ENCODE measurements around the gene TIMMDC1.

DNA sequence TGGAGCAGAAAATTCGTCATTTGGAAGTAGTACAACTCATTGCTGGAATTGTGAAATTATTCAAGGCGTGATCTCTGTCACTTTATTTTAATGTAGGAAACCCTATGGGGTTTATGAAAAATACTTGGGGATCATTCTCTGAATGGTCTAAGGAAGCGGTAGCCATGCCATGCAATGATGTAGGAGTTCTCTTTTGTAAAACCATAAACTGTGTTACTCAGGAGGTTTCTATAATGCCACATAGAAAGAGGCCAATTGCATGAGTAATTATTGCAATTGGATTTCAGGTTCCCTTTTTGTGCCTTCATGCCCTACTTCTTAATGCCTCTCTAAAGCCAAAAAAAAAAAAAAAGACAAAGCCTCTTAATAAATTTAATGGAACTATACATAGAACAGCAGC, 5.5 kb upstream of the TIMMDC1 start:
- TF ChIP-seq, protein P1, sequence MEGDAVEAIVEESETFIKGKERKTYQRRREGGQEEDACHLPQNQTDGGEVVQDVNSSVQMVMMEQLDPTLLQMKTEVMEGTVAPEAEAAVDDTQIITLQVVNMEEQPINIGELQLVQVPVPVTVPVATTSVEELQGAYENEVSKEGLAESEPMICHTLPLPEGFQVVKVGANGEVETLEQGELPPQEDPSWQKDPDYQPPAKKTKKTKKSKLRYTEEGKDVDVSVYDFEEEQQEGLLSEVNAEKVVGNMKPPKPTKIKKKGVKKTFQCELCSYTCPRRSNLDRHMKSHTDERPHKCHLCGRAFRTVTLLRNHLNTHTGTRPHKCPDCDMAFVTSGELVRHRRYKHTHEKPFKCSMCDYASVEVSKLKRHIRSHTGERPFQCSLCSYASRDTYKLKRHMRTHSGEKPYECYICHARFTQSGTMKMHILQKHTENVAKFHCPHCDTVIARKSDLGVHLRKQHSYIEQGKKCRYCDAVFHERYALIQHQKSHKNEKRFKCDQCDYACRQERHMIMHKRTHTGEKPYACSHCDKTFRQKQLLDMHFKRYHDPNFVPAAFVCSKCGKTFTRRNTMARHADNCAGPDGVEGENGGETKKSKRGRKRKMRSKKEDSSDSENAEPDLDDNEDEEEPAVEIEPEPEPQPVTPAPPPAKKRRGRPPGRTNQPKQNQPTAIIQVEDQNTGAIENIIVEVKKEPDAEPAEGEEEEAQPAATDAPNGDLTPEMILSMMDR (IDR thresholded peaks at IDR 0.05; ENCODE audit: insufficient read depth, low read length, poor library complexity, severe bottlenecking): no peak
- no peak for TF ChIP-seq EZH2phosphoT487 (conservative IDR thresholded peaks at IDR 0.05; ENCODE audit: low read length)
